Medulla oblongata (tissue), 1 donor: ENCODE measurements around the gene MOGAT2.

Experiments
- DNase-seq: peaks from one replicate; pipeline ENCODE4 v3.0.0-alpha.2; 2015; ENCODE audit errors: extremely low spot score

Gene MOGAT2

GRCh38 chr11:75779960-75780359 lies 62.3 kb downstream of the MOGAT2 start:
- no peak for DNase-seq

- no peak for DNase-seq
These were observed 63.2 kb downstream of the MOGAT2 start for GRCh38 chr11:75780888-75781287.

DNA sequence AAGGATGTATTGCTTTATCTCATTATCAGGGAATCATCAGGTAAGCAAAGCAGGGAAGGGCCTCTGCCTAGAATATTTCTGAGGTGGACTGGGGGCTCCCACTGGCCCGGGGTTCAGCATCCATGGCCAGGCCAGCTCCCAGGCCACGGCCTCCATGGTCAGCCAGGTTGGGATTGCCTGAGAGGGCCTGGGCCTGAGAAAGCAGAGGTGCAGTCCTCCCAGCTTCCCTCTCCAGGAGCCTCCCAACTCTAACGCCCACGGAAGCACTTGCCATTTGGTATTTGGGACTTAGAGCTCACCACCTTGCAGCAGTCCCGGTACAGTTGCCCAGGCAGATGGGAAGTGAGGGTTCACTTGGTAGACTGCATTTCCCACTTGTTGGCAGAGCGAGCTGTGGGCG lies 63.7 kb downstream of the MOGAT2 start:
- no peak for DNase-seq

DNA sequence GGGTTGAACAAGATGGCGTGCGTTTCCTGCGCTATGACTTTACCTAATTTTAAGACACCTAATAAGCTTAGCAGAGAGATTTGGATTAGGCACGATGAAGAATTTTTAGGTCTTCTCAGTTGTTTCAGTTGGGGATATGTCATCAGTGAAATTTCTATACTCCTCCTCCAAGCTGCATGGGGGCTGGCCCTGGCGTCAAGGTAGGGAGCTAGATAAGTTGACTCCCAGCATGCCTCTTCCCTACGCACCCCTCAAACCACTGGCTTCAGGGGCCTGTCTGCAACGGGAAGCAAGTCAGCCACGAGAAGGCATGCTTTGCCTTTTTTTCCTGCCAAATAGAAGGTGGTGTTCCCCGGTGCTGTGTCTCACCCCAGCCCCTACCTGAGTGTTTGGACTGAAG lies 64.2 kb downstream of the MOGAT2 start:
- DNase-seq: no peak
